NCI-H446 (cell line): Measurements from ENCODE around the gene DLX6.
A peak's percentile ranks its signal among the peaks of the same experiment; 100 is the strongest.

Experiments
- DNase-seq, 2 experiments: peaks; one replicate each; lab custom pipeline; 2025; lab: John Stamatoyannopoulos, UW

Gene DLX6

DNA sequence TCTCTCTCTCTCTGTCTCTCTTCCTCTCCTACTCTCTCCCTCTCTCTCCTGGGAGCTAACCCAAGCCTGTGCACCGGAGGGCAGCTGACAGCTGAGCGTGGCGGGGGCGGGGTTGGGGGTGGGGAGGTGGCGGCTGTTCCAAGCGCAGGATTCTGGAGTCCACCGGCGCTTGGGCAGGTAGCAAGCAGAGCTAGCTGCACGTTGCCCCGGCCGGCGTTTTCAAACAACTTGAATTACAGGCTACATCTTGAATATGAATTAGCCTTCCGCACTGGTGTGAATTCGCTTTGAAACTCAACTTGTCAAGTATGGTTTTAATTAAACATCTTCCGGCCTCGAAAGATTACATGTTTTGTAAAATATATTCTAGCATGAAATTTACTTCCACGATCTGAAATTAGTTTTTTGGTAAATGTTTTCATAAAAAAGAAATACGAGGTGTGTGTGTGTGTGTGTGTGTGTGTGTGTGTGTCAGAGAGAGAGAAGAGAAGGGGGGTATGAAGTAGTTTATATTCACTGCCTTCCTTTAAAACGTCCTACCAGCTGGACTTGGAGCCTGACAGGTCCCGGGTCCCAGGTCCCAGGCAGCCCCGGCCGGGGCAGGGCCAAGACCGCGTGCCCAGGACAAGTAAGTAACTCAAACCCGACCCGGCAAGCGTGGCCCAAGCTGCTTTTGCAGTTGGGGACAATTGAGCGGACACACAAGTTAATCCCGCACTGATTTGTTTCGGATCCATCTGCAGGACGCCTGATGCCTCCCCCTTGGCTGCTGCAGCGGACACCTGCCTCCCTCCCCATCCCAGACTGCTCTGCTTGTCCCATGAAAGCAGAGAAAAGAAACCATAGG lies 9.0 kb upstream of the DLX6 start:
- DNase-seq, result no peak

DNA sequence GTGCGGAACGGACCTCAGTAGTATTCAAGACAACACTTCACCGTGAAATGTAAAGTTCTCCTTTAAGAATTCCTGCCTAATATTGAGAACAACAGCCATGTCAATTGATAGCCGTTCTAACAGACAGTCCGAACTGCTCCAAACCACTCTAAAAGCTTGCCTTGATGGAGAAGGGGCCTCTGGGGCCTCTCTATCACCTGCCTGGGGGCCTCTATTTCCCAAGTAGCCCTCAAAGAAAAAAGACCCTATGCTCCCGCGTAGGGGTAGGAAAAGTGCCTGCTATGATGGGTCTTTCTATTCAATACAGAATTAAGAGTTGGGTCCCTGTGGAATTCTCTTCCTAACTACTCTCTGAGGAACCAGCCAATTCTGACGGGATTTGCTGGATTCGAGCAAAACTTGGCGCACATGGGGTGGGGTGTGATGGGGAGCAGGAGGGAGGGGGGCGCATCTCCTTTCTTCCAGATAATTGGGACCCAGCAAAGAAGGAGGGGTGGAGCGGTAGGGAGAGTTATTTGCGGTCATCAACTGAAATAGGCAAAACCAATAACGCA lies 8.3 kb upstream of the DLX6 start:
- DNase-seq, result no peak

DNA sequence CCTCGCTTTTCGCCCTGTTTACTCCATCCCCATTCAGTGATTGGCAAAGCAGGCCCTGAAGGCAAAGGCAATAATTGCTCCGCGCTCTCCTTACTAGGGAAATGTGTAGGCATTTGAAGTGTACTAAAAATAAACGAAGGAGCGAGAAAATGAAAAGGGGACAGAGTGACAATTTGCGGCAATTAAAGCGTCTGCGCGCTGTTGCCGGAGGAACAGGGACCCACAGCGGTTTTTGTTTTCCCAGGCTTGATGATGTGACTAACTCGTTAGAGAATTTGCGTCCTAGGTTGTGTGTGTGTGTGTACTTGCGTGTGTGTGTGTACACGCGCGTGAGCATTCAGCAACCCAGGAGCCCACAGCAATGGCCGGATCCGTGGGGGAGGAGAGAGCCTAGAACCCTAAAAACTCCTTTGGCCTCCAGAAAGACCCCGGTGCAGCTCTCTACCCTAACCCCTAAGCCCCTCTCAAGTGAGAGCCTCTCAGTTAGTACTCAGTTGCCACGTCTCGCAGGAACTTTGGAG lies 7.8 kb upstream of the DLX6 start:
- no peak for DNase-seq

GRCh38 chr7:96998333-96998732 lies 7.0 kb upstream of the DLX6 start:
- DNase-seq, result no peak

DNA sequence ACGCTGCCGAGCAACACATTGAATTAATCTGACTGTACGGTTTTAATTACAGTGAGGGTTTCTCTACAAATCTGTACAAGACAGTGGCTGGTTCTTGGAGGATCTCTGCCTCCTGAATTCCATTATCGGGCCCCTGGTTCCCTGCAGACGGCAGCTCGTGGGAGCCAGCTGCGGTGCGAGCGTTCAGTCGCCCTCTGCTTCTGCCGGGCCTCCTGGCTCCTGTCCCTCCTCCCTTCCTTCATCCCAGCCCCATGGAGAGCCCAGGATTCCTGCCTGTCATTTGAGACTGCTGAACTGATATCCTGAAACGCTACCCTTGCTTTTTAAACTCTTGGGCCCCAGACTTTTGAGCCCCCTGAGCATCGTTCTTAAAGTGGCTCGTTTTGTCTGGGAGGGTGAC lies 6.6 kb upstream of the DLX6 start:
- no peak for DNase-seq

GRCh38 chr7:97001221-97001620 lies 4.1 kb upstream of the DLX6 start:
- DNase-seq, result no peak

GRCh38 chr7:97001656-97002554 lies 3.4 kb upstream of the DLX6 start:
- no peak for DNase-seq

- DNase-seq, result no peak
Observed at GRCh38 chr7:97002555-97003261, 2.6 kb upstream of the DLX6 start.

DNA sequence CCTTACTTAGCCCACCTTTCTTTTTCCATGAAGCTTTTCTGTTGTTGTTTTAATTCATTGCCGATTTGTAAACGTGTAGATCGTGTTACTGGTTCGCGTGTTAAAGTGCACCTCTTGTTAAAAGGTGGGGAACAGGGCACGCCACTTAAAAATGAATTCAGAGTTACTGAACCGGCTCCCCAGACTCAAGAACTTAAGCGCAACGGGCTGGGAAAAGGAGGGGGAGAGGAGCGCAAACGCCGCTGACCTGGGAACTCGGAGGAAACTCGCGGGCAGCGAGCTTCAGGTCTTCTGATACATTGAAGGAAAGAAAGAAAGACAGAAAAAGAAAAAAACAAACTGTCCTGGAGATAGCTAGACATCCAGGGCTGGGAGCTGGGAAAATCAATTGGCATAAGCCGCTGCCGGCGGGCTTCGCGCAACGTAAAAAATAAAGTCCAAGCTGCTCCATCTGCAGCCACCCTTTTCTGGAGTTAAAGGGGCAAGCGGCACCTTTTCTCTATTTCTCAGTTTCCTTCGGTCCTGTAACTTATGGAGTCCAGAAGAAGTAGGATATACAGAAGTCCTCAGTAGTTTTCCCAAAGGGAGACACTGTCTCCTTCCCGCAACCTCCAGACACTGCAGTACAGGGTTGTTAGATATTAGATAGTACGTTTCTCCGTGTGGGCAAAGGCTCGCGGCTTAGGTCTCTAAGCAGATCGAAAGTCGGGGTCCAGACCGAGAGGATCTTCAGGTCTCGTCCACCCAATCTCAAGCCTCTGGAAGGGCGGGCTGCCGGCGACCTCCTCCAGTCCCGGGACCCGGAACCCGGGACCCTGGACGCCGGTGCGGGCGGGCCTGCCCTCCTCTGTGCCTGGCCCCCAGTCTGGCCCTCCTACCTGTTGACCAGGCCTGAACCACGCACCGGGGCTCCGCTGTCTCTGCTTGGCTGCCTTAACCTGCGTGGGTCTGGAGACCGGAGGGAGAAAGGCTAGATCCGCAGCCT lies 1.8 kb upstream of the DLX6 start:
- DNase-seq, result no peak

GRCh38 chr7:97004247-97005182 lies 838 bp upstream of the DLX6 start:
- no peak for DNase-seq

DNA sequence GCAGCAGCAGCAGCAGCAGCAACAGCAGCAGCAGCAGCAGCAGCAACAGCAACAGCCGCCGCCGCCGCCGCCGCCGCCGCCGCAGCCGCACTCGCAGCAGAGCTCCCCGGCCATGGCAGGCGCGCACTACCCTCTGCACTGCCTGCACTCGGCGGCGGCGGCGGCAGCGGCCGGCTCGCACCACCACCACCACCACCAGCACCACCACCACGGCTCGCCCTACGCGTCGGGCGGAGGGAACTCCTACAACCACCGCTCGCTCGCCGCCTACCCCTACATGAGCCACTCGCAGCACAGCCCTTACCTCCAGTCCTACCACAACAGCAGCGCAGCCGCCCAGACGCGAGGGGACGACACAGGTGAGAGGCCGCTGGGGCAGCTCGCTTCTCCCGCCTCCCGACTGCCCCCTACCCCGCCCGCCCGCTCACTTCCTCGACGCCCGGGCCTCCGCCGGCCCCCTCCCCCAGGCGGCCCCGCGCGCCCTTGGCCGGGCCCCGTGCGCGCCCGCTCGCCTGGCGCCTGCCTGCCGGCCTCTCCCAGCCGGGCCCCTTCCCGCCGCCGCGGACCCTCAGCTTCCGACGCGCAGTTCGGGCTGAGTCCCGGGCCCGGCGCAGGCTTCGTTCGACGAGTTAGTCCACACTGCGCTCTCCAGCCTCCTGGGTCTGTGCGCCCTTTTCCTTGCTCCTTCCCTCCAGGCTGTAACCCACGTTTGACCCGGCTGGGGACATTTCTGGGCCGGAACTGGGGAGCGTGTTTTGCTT lies 882 bp downstream of the DLX6 start:
- DNase-seq, result peak in 1 of 2 experiments; percentile 17

DNA sequence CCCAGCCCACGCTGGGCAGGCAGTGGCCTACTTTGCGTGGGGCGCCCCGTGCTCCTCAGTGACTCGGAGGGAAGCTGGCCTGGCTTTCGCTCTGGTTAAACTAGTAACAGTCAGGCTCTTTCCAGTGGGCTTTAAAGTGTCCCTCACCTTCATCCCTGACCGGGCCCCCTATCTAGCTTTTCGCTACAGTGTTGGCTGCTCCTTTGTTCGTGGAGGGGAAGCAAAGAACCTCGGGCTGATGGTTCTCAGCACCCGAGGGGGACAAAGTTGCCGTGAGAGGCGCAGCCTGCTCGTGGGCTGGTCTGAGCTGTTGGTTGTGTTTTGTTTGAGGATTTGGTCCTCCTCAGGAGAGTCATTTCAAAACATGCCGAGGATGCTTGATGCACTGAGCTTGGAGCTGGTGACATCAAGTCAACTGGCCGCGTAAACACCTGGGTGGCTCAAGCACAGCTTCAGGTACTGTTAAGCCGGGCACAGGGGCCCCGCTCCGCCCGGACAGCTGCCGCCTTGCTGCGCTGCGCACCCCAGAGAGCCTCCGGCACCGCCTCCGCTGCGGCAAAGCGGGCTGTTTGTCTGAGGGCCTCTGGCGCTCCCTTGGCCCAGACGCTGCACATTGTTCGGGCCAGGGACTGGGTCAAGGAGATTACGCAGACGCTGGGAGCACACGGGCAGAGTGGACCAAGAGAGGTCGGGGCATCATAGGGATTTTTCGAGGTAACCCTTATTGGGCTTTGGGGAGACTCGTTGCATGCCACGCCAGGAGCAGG lies 1.6 kb downstream of the DLX6 start:
- no peak for DNase-seq

DNA sequence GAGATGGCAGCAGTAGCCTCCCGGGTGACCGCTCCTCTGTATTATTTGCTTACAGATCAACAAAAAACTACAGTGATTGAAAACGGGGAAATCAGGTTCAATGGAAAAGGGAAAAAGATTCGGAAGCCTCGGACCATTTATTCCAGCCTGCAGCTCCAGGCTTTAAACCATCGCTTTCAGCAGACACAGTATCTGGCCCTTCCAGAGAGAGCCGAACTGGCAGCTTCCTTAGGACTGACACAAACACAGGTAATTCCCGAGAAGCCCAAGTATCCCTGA lies 2.2 kb downstream of the DLX6 start:
- no peak for DNase-seq

- DNase-seq, result no peak
Observed at GRCh38 chr7:97008275-97008917, 3.0 kb downstream of the DLX6 start.

DNA sequence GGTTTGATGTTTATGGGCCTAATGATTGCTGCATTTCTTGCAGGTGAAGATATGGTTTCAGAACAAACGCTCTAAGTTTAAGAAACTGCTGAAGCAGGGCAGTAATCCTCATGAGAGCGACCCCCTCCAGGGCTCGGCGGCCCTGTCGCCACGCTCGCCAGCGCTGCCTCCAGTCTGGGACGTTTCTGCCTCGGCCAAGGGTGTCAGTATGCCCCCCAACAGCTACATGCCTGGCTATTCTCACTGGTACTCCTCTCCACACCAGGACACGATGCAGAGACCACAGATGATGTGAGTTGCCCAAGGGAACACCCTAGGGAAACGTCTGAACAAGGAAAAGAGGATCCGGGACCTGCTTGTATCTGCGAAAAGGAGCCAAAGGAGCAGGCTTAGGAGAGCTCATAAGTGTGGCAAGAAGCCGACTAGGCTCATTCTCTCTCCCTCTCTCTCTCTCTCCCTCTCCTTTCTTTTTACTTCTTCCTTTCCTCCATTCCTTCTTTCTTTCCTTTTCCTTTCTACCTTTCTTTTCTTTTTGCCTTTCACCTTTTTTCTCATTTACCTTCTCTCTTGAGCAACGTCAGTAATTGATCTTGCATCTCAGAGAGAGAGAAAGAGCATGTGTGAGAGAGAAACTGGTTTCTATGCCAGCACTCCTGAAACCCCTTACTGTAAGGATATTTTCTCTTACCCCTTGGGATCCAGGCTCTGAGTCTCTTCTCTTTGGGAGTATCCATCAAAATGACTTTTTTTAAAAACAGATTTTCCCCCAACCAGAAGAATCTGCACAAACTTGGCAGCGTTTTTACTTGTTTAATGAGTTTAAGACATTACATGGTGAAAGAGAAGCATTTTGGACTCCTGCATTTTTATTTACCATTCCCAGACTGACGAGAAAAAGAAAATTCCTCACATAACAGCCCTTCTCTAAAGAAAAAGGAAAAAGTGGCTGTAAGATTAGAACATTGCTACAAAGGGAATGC lies 4.7 kb downstream of the DLX6 start:
- DNase-seq, result no peak

- no peak for DNase-seq
Observed at GRCh38 chr7:97011104-97011503, 5.8 kb downstream of the DLX6 start.
